H9 (cell line): ENCODE results near the gene ANKRD50. TPM values are rescaled to one million over a fixed set of nuclear protein-coding genes. Genes with fewer than 3 reads are reported as not detected.

Experiments
- DNase-seq: peaks from one replicate; pipeline ENCODE4 v3.0.0-alpha.2; 2017
- H2AFZ ChIP-seq: one replicate; pipeline ENCODE4 v1.6.1; 2013; ENCODE audit warnings: mild to moderate bottlenecking, low read length, control low read depth, moderate library complexity
- H2AK5ac ChIP-seq: 2 replicates; pipeline ENCODE4 v1.6.1; 2013; ENCODE audit warnings: low read length, control low read depth, mixed read lengths; ENCODE audit not compliant: insufficient read length
- H2BK120ac ChIP-seq: one replicate; pipeline ENCODE4 v1.6.1; 2013; ENCODE audit warnings: low read depth, mild to moderate bottlenecking, low read length, control low read depth, inconsistent platforms; ENCODE audit not compliant: poor library complexity, severe bottlenecking
- H2BK12ac ChIP-seq: 2 replicates; pipeline ENCODE4 v1.6.1; 2013; ENCODE audit warnings: low read length, control low read depth, mixed read lengths, low read depth; ENCODE audit not compliant: insufficient read length
- H2BK15ac ChIP-seq: 2 replicates; pipeline ENCODE4 v1.6.1; 2013; ENCODE audit warnings: low read depth, low read length, control low read depth
- H2BK20ac ChIP-seq: one replicate; pipeline ENCODE4 v1.6.1; 2013; ENCODE audit warnings: low read depth, mild to moderate bottlenecking, low read length, control low read depth, inconsistent platforms; ENCODE audit not compliant: poor library complexity, severe bottlenecking
- H2BK5ac ChIP-seq: 2 replicates; pipeline ENCODE4 v1.6.1; 2013; ENCODE audit warnings: low read length, control low read depth, mixed read lengths; ENCODE audit not compliant: insufficient read length
- H3K14ac ChIP-seq: 2 replicates; pipeline ENCODE4 v1.6.1; 2013; ENCODE audit warnings: low read length, control low read depth; ENCODE audit not compliant: insufficient read depth
- H3K18ac ChIP-seq: 2 replicates; pipeline ENCODE4 v1.6.1; 2013; ENCODE audit warnings: low read depth, mild to moderate bottlenecking, mixed read lengths, low read length, control low read depth; ENCODE audit not compliant: insufficient read length
- H3K23ac ChIP-seq: 2 replicates; pipeline ENCODE4 v1.6.1; 2013; ENCODE audit warnings: low read length, control low read depth, mixed read lengths, low read depth; ENCODE audit not compliant: insufficient read length
- H3K23me2 ChIP-seq: 2 replicates; pipeline ENCODE4 v1.6.1; 2013; ENCODE audit warnings: low read depth, mild to moderate bottlenecking, mixed read lengths, low read length, control low read depth; ENCODE audit not compliant: insufficient read length, poor library complexity, severe bottlenecking
- H3K27ac ChIP-seq: 2 replicates; pipeline ENCODE4 v1.5.1; 2013; ENCODE audit warnings: low read length, control low read depth, mixed read lengths, low read depth; ENCODE audit not compliant: insufficient read length
- H3K27me3 ChIP-seq: 2 replicates; pipeline ENCODE4 v1.6.1; 2013; ENCODE audit warnings: low read length, control low read depth, inconsistent platforms; ENCODE audit not compliant: insufficient read depth
- H3K4ac ChIP-seq: 2 replicates; pipeline ENCODE4 v1.6.1; 2013; ENCODE audit warnings: low read depth, mild to moderate bottlenecking, control low read depth, inconsistent platforms, low read length, moderate library complexity
- H3K4me1 ChIP-seq: 2 replicates; pipeline ENCODE4 v1.6.1; 2013; ENCODE audit warnings: low read length, control low read depth, inconsistent platforms; ENCODE audit not compliant: insufficient read depth
- H3K4me2 ChIP-seq: 2 replicates; pipeline ENCODE4 v1.6.1; 2013; ENCODE audit warnings: low read length, control low read depth, mixed read lengths; ENCODE audit not compliant: insufficient read length, insufficient read depth
- H3K56ac ChIP-seq: 2 replicates; pipeline ENCODE4 v1.6.1; 2013; ENCODE audit warnings: low read depth, mild to moderate bottlenecking, mixed read lengths, low read length, control low read depth; ENCODE audit not compliant: insufficient read length
- H3K79me1 ChIP-seq: 2 replicates; pipeline ENCODE4 v1.6.1; 2013; ENCODE audit warnings: low read depth, mild to moderate bottlenecking, moderate library complexity, low read length, control low read depth, inconsistent platforms; ENCODE audit not compliant: insufficient read depth, poor library complexity, severe bottlenecking
- H3K79me2 ChIP-seq: 2 replicates; pipeline ENCODE4 v1.6.1; 2013; ENCODE audit warnings: low read length, control low read depth, inconsistent platforms; ENCODE audit not compliant: insufficient read depth
- H3K9ac ChIP-seq: 2 replicates; pipeline ENCODE4 v1.6.1; 2013; ENCODE audit warnings: low read length, control low read depth, mixed read lengths; ENCODE audit not compliant: insufficient read length; ENCODE audit errors: extremely low read depth
- H3K9me3 ChIP-seq: one replicate; pipeline ENCODE4 v1.6.1; 2013; ENCODE audit warnings: low read depth, low read length, inconsistent platforms; ENCODE audit not compliant: control insufficient read depth
- H3T11ph ChIP-seq: one replicate; pipeline ENCODE4 v1.6.1; 2013; ENCODE audit warnings: mild to moderate bottlenecking, low read length, control low read depth, inconsistent platforms
- H4K20me1 ChIP-seq: one replicate; pipeline ENCODE4 v1.6.1; 2013; ENCODE audit not compliant: control insufficient read depth, insufficient read length, insufficient read depth
- H4K5ac ChIP-seq: 2 replicates; pipeline ENCODE4 v1.6.1; 2013; ENCODE audit warnings: low read depth, mild to moderate bottlenecking, mixed read lengths, low read length, control low read depth; ENCODE audit not compliant: insufficient read length
- H4K8ac ChIP-seq: replicated peaks from 2 replicates; pipeline ENCODE4 v1.6.1; 2013; ENCODE audit warnings: low read length, control low read depth, mixed read lengths, low read depth; ENCODE audit not compliant: insufficient read length
- H4K91ac ChIP-seq: 2 replicates; pipeline ENCODE4 v1.6.1; 2013; ENCODE audit warnings: low read depth, mild to moderate bottlenecking, moderate library complexity, mixed read lengths, low read length, control low read depth; ENCODE audit not compliant: insufficient read length
- H3K27ac Mint-ChIP-seq, 3 experiments: 2 replicates in 2 of 3; 3 replicates in 1 of 3; pipeline ENCODE4 v1.8.0; 2020 to 2021; ENCODE audit warnings: mixed read lengths in 3 of 3, mild to moderate bottlenecking in 1 of 3, moderate library complexity in 1 of 3
- H3K27me3 Mint-ChIP-seq: 2 replicates; pipeline ENCODE4 v1.8.0; 2021; ENCODE audit warnings: low read depth, mild to moderate bottlenecking, moderate library complexity, mixed read lengths
- H3K36me3 Mint-ChIP-seq, 3 experiments: 2 replicates in 2 of 3; 3 replicates in 1 of 3; pipeline ENCODE4 v1.8.0; 2020 to 2021; ENCODE audit warnings: low read depth in 3 of 3, mixed read lengths in 3 of 3; ENCODE audit not compliant: insufficient read depth in 1 of 3
- H3K4me1 Mint-ChIP-seq, 2 experiments: 2 replicates each; pipeline ENCODE4 v1.8.0; 2020; ENCODE audit warnings: mixed read lengths in 2 of 2
- H3K4me3 Mint-ChIP-seq, 2 experiments: 2 replicates in 1 of 2; 3 replicates in 1 of 2; pipeline ENCODE4 v1.8.0; 2020 to 2021; ENCODE audit warnings: mild to moderate bottlenecking in 2 of 2, mixed read lengths in 2 of 2, moderate library complexity in 1 of 2
- H3K9me3 Mint-ChIP-seq, 2 experiments: 2 replicates in 1 of 2; 3 replicates in 1 of 2; pipeline ENCODE4 v1.8.0; 2020; ENCODE audit warnings: mild to moderate bottlenecking in 2 of 2, mixed read lengths in 2 of 2, moderate library complexity in 1 of 2
- CTCF ChIP-seq: fragments of 200-600 bp; sonication (generic); conservative IDR thresholded peaks from 3 replicates; pipeline ENCODE4 v1.8.0; 2021; ENCODE audit warnings: antibody characterized with exemption, mild to moderate bottlenecking
- WGBS: extraction: QIAGEN DNeasy Blood & Tissue Kit; methylation state at CpG from one replicate; pipeline ENCODE4 v1.1.7; 2013; ENCODE audit warnings: missing lambda C conversion rate, low lambda C conversion rate, mixed read lengths; ENCODE audit not compliant: insufficient read length; ENCODE audit errors: extremely low coverage; 5-methylcytosine and 5-hydroxymethylcytosine counted together
- total RNA-seq: library from RNA; stranded (reverse); gene quantifications from 2 replicates; pipeline ENCODE4 v1.2.1, GENCODE V29; 2021

ANKRD50 gene
- total RNA-seq, 1 experiment from 2014 or later, result 30.1 TPM

DNA sequence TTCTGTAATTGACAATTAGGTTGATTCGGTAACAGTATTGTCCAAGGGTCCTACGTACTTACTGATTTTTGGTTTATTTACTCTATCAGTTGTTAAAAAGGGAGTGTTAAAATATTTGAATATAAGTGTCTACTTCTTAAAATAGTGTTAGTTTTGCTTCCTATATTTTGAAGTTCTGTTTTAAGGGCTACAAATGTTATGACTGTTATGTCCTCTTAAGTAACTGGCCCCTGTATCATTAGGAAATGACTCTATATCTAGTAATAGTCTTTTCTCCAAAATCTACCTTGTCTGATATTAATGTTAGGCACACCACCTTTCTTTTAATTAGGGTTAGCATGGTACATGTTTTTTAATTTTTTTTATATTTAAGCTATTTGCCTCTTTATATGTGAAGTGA is 30.1 kb downstream of the ANKRD50 start:
- peaks cover 14 to 22% (median 15%) of the 10 kb centered on the region in 3 experiments for H3K36me3 Mint-ChIP-seq
- no peak for DNase-seq
- H3K4me1 Mint-ChIP-seq, result peaks cover 23 to 32% of the 10 kb centered on the region in 2 experiments
- no peak overlapping the region for H2BK5ac ChIP-seq
- no peak overlapping the region for H2BK15ac ChIP-seq
- no peak overlapping the region for H2BK120ac ChIP-seq
- no peak for TF ChIP-seq CTCF
- H3K9me3 ChIP-seq, result no peaks in the 10 kb centered on the region
- no CpG with 5 or more reads among the region's 2 CpGs for WGBS
- peaks cover 0 to 1% of the 10 kb centered on the region in 2 experiments; a peak in 1 of 5 replicates for H3K9me3 Mint-ChIP-seq
- no peaks in the 10 kb centered on the region for H3K79me1 ChIP-seq
- no peak overlapping the region for H3K4me2 ChIP-seq
- H3K4me3 Mint-ChIP-seq, result no peak overlapping the region
- no peak overlapping the region for H3K27ac ChIP-seq
- H3K23me2 ChIP-seq, result no peaks in the 10 kb centered on the region
- no peak overlapping the region for H3K27ac Mint-ChIP-seq
- no peak overlapping the region for H3K14ac ChIP-seq
- no peak overlapping the region for H3K9ac ChIP-seq
- H3K23ac ChIP-seq, result no peak overlapping the region
- no peak overlapping the region for H3K4ac ChIP-seq
- H3K27me3 Mint-ChIP-seq, result no peaks in the 10 kb centered on the region
- no peak overlapping the region for H4K5ac ChIP-seq
- H3K56ac ChIP-seq, result no peak overlapping the region
- H2AK5ac ChIP-seq, result no peak overlapping the region
- no peak overlapping the region for H4K91ac ChIP-seq
- no peaks in the 10 kb centered on the region for H3K27me3 ChIP-seq
- H2AFZ ChIP-seq, result no peak overlapping the region
- H2BK12ac ChIP-seq, result no peak overlapping the region
- no peak overlapping the region for H4K8ac ChIP-seq
- no peaks in the 10 kb centered on the region for H4K20me1 ChIP-seq
- no peak overlapping the region for H2BK20ac ChIP-seq
- H3T11ph ChIP-seq, result no peak overlapping the region
- peaks cover 3% of the 10 kb centered on the region; the same call in 1 of the 2 replicates for H3K79me2 ChIP-seq
- 0 out of 2 replicates have a peak, but pooled peaks cover 5% of the 10 kb centered on the region for H3K4me1 ChIP-seq
- no peak overlapping the region for H3K18ac ChIP-seq
